ENCODE data around the gene AHNAK.
A peak's percentile ranks its signal among the peaks of the same experiment; 100 is the strongest.

The AHNAK gene

DNA sequence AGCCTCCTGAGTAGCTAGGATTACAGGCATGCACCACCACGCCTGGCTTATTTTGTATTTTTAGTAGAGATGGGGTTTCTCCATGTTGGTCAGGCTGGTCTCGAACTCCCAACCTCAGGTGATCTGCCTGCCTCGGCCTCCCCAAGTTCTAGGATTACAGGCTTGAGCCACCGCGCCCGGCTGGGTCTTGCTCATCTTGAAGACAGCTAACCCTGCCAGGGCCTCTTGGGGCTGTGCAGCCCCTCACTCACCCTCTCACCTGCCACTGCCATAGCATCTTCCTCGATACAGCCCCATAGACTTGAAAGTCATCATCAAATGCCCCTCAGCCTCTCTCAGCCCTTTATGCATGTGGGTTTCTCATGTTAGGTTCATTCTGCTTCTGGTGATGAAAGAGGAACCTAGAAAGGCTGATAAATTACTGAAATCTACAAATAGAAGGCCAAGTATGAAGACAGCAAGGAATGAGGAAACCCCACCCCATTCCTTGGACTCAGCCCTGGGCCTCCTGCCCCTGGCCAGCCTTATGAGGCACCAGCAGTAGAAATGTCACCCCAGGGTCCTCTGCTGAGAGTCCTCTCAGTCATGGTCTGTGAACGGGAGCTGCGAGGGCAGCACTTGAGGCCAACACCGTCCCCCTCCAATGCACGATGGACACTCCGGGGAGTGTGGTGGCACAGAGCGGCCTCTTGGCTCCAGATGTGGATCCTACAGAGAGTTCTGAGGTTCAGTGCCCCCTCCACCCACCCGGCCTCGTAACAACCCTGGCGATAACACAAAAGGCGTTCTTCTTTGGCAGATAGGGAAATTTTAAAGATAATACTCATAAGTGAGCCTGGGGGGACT, 103.0 kb downstream of the AHNAK start:
- POLR2A ChIA-PET (ENCODE audit: low non-redundant PET): no interaction called here
- no peak for TF ChIP-seq CTCF (conservative IDR thresholded peaks at IDR 0.05; ENCODE audit: low read depth)
- H3K27ac ChIP-seq: peak overlapping the region; percentile 66
- CTCF ChIA-PET: interaction anchor here (0.9 kb wide), 1 partner anchor 19 kb away, joined by 4 read pairs; no protein-coding TSS in a partner anchor
- no peak for DNase-seq (ENCODE audit: low spot score)

DNA sequence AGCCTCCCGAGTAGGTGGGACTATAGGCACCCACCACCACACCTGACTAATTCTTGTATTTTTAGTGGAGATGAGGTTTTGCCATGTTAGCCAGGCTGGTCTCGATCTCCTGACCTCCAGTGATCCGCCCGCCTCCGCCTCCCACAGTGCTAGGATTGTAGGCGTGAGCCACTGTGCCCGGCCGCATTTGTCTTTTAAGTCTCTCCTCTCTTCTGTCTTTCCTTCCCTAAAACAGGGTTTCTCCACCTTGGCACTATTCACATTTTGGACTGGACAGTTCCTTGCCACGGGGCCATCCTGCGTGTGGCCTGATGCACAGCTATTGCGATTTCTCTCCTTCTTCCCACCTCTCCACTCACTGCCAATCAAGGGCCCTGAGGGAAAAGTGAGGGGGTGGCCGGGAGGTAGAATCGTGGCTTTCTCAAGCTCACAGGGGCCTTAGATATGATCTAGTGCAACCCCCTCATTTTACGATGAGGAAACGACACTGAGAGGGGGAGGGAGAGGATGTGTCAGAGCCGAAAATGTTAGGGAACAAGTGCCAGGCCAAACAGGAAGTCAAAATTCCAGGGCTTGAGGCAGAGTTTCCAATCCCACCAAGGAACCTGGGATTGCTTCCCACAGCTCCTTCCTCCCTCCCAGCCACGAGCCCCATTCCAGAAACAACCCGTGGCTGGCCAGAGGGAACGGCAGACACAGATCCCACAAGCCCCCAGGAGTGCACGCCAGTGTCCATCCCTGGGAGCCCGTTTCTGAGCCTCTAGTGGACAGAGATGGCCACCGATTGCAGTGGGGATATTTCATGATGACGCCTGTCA, 106.6 kb downstream of the AHNAK start:
- CTCF ChIA-PET: no interaction called here
- TF ChIP-seq CTCF (conservative IDR thresholded peaks at IDR 0.05; ENCODE audit: low read depth): no peak
- POLR2A ChIA-PET (ENCODE audit: low non-redundant PET): no interaction called here
- peak overlapping the region; percentile 34 for H3K27ac ChIP-seq
- no peak for DNase-seq (ENCODE audit: low spot score)

GRCh38 chr11:62438641-62439040, 108.0 kb downstream of the AHNAK start:
- DNase-seq (ENCODE audit: low spot score): no peak
- ChIA-PET CTCF (no interaction called here), POLR2A (ENCODE audit: low non-redundant PET) (no interaction called here)
- no peak overlapping the region for H3K27ac ChIP-seq
- no peak for TF ChIP-seq CTCF (conservative IDR thresholded peaks at IDR 0.05; ENCODE audit: low read depth)

- POLR2A ChIA-PET (ENCODE audit: low non-redundant PET): no interaction called here
Observed at GRCh38 chr11:62437616-62438015, 109.0 kb downstream of the AHNAK start.

GRCh38 chr11:62435846-62436660, 110.6 kb downstream of the AHNAK start:
- POLR2A ChIA-PET (ENCODE audit: low non-redundant PET): no interaction called here

More at GRCh38 chr11:62437616-62438015, 109.0 kb downstream of the AHNAK start:
- CTCF ChIA-PET: interaction anchor here (0.6 kb wide), 2 partner anchors 18 to 118 kb away, joined by 3 read pairs; no protein-coding TSS in a partner anchor
- no peak for TF ChIP-seq CTCF (conservative IDR thresholded peaks at IDR 0.05; ENCODE audit: low read depth)
- H3K27ac ChIP-seq: no peak overlapping the region
- no peak for DNase-seq (ENCODE audit: low spot score)

More at GRCh38 chr11:62435846-62436660, 110.6 kb downstream of the AHNAK start:
- CTCF ChIA-PET: interaction anchor here (1.4 kb wide), 1 partner anchor 12 kb away, joined by 5 read pairs; no protein-coding TSS in a partner anchor
- no peak for TF ChIP-seq CTCF (conservative IDR thresholded peaks at IDR 0.05; ENCODE audit: low read depth)
- no peak overlapping the region for H3K27ac ChIP-seq
- no peak for DNase-seq (ENCODE audit: low spot score)

All from RWPE1 (cell line).